ENCODE measurements around the gene CACNG1. TPM values are rescaled to one million over a fixed set of nuclear protein-coding genes. Genes with fewer than 3 reads are reported as not detected.

Gene CACNG1
- total and polyA plus RNA-seq, 2 of the 4 experiments (the other 2 are of a cell fraction): not detected

GRCh38 chr17:67011527-67012175 is 32.7 kb upstream of the CACNG1 start:
- Histone ChIP-seq H3K4ac (ENCODE audit: low read depth, low read length) (no peak overlapping the region), H4K5ac (ENCODE audit: low read depth, low read length) (no peak overlapping the region), H3K9ac (ENCODE audit: low read depth, low read length) (no peak overlapping the region), H3K36me3 (ENCODE audit: control insufficient read depth, insufficient read depth, low read length) (no peaks in the 10 kb centered on the region), H3K4me3 (ENCODE audit: insufficient read depth, low read depth, low read length) (no peak overlapping the region), H4K91ac (ENCODE audit: insufficient read depth, low read depth, low read length) (no peak overlapping the region), H3K9me1 (ENCODE audit: insufficient read depth, low read length) (no peaks in the 10 kb centered on the region), H4K20me1 (ENCODE audit: insufficient read depth, low read length) (no peaks in the 10 kb centered on the region), H3K23ac (ENCODE audit: low read depth, low read length) (no peak overlapping the region), H2BK120ac (ENCODE audit: low read depth, low read length) (no peak overlapping the region), H2AK5ac (ENCODE audit: low read depth, low read length) (no peak overlapping the region), H3K56ac (ENCODE audit: extremely low read depth, insufficient read depth, low read length) (no peak overlapping the region), H2AFZ (replicated peaks; ENCODE audit: low read length, poor library complexity) (no peak overlapping the region), H2BK20ac (ENCODE audit: low read depth, low read length) (no peak overlapping the region), H3K4me1 (ENCODE audit: control insufficient read depth, insufficient read depth, low read length) (no peaks in the 10 kb centered on the region), H3K14ac (replicated peaks; ENCODE audit: low read depth, low read length) (no peak overlapping the region), H3K18ac (ENCODE audit: low read depth, low read length) (no peak overlapping the region), H2BK5ac (ENCODE audit: low read depth, low read length, poor library complexity, severe bottlenecking) (no peak overlapping the region), H3K79me1 (ENCODE audit: low read depth in 1 of 2, low read length in 2 of 2) (no peaks in the 10 kb centered on the region), H3K27ac (ENCODE audit: insufficient read depth, low read length) (no peak overlapping the region), H2BK15ac (ENCODE audit: low read depth, low read length) (no peak overlapping the region), H3K9me3 (ENCODE audit: control insufficient read depth, insufficient read depth, low read length) (peaks cover 5% of the 10 kb centered on the region; the same call in 1 of the 2 replicates), H3K4me2 (ENCODE audit: low read depth, low read length) (no peak overlapping the region), H3K27me3 (ENCODE audit: control insufficient read depth, insufficient read depth, low read length) (peaks cover 40% of the 10 kb centered on the region), H4K8ac (ENCODE audit: low read depth in 2 of 2, low read length in 2 of 2) (no peak overlapping the region), H2AK9ac (replicated peaks; ENCODE audit: low read depth, low read length, poor library complexity) (no peak overlapping the region)
- dilution Hi-C loops (cut with HindIII; ENCODE audit: low sequenced_read_pairs, unreplicated experiment): no loop called here
- ATAC-seq (ENCODE audit: low read depth): no peak
- in situ Hi-C loops (cut with MboI; ENCODE audit: low sequenced_read_pairs): no loop called here
- no TSS peak for BruUV-seq (replicated peaks)
- TF ChIP-seq FOS (IDR thresholded peaks at IDR 0.05; ENCODE audit: low read depth, low read length) (no peak), RCOR1 (IDR thresholded peaks at IDR 0.05; ENCODE audit: insufficient replicate concordance, low read length) (no peak), RFX5 (IDR thresholded peaks at IDR 0.05; ENCODE audit: low read depth, low read length) (no peak), MAFK (IDR thresholded peaks at IDR 0.05; ENCODE audit: low read depth, low read length) (no peak), SMC3 (IDR thresholded peaks at IDR 0.05; ENCODE audit: low read depth, low read length) (no peak), BHLHE40 (IDR thresholded peaks at IDR 0.05; ENCODE audit: low read depth, low read length) (no peak), POLR2A (IDR thresholded peaks at IDR 0.05; ENCODE audit: low read depth, low read length) (no peak), CHD1 (IDR thresholded peaks at IDR 0.05; ENCODE audit: low read depth, low read length) (no peak)
- ChIA-PET CTCF (no interaction called here), POLR2A (ENCODE audit: unreplicated experiment) (no interaction called here)
- 40% methylated on average over 2 of the region's 9 CpGs; no CpG with 5 or more reads in 1 of the 2 experiments for WGBS, 2 experiments (ENCODE audit: extremely low coverage in 2 of 2, insufficient read length in 1 of 2)
- no peak for DNase-seq
- intact Hi-C loops (cut with micrococcal nuclease): no loop called here

Measured in IMR-90 (cell line).